Measurements from ENCODE around the gene PEX6. TPM values are rescaled to one million over a fixed set of nuclear protein-coding genes. Genes with fewer than 3 reads are reported as not detected.

PEX6 gene
- total and polyA plus RNA-seq, 2 of the 13 experiments (the other 11 are each of a cell fraction or from before 2014, with no cell fraction given) = 5.1 to 6.7 TPM

DNA sequence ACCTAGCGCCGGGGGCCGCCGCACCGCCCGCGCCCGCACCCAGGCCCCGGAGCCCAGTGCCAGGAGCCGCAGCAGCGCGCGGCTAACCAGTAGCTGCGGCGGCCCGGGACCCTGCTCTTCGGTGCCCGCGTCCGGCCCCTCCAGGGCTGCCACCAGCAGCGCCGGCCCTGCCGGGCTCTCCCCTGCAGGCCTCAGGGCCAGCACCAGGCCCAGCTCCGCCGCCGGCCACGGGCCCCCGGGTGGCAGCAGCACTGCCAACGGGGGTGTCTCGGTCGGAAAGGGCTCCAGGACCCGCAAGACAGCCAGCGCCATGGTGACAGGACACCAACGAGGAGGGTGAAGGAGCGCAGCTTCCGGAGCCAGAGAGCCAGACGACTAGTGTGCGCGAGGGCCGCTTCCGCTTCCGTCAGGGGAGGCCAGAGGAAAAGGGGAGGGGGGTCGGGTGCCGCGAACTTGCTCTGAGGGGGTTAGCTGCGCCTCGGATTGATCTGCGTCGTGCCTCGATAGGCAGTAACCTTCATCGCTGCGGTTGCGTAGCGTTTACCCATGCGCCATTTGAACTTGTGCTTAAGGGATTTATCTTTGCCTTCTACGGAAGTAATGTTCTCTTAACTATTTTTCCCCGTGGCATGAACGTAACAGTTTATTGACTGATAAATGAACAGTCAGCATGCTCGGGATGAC, at the start of gene PEX6 (continued):
- TF ChIP-seq, protein P1, sequence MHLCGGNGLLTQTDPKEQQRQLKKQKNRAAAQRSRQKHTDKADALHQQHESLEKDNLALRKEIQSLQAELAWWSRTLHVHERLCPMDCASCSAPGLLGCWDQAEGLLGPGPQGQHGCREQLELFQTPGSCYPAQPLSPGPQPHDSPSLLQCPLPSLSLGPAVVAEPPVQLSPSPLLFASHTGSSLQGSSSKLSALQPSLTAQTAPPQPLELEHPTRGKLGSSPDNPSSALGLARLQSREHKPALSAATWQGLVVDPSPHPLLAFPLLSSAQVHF (CRISPR knock-in tag; IDR thresholded peaks at IDR 0.05) = no peak
- no peak for TF ChIP-seq KAT2B (IDR thresholded peaks at IDR 0.05; ENCODE audit: borderline replicate concordance, low read depth, low read length)
- TF ChIP-seq HNRNPK (IDR thresholded peaks at IDR 0.05; ENCODE audit: low read depth, low read length, poor library complexity, severe bottlenecking) = peak; percentile 64
- peak; percentile 82 for TF ChIP-seq ZFP82 (CRISPR knock-in tag; IDR thresholded peaks at IDR 0.05; ENCODE audit: borderline replicate concordance)
- TF ChIP-seq CREB1 (IDR thresholded peaks at IDR 0.05) = peak; percentile 69
- TF ChIP-seq CREB1 (CRISPR knock-in tag; IDR thresholded peaks at IDR 0.05) = peak; percentile 78
- TF ChIP-seq ZSCAN31 (CRISPR knock-in tag; IDR thresholded peaks at IDR 0.05; ENCODE audit: low read depth) = peak; percentile 63; the same call in 1 of the 2 replicates
- peak; percentile 92; the same call in 1 of the 2 replicates for TF ChIP-seq ZNF337 (CRISPR knock-in tag; IDR thresholded peaks at IDR 0.05; ENCODE audit: borderline replicate concordance, low read depth)
- peak; percentile 94 for TF ChIP-seq KAT7 (CRISPR knock-in tag; IDR thresholded peaks at IDR 0.05; ENCODE audit: borderline replicate concordance)
- no peak for TF ChIP-seq PAX8 (CRISPR knock-in tag; IDR thresholded peaks at IDR 0.05; ENCODE audit: borderline replicate concordance)
- TF ChIP-seq ZNF883 (CRISPR knock-in tag; IDR thresholded peaks at IDR 0.05; ENCODE audit: not compliant biosample characterization) = peak; percentile 86
- TF ChIP-seq NKX3-1 (CRISPR knock-in tag; IDR thresholded peaks at IDR 0.05) = no peak
- TF ChIP-seq, protein P2, sequence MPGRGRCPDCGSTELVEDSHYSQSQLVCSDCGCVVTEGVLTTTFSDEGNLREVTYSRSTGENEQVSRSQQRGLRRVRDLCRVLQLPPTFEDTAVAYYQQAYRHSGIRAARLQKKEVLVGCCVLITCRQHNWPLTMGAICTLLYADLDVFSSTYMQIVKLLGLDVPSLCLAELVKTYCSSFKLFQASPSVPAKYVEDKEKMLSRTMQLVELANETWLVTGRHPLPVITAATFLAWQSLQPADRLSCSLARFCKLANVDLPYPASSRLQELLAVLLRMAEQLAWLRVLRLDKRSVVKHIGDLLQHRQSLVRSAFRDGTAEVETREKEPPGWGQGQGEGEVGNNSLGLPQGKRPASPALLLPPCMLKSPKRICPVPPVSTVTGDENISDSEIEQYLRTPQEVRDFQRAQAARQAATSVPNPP (CRISPR knock-in tag; IDR thresholded peaks at IDR 0.05) = peak; percentile 43; the same call in 1 of the 2 replicates
- peak; percentile 51; the same call in 1 of the 2 replicates for TF ChIP-seq PPARG (CRISPR knock-in tag; conservative IDR thresholded peaks at IDR 0.05)
- TF ChIP-seq ZNF891 (CRISPR knock-in tag; IDR thresholded peaks at IDR 0.05) = no peak; the same call in 1 of the 2 replicates
- TF ChIP-seq ZMYM4 (CRISPR knock-in tag; IDR thresholded peaks at IDR 0.05) = peak; percentile 76
- TF ChIP-seq ZFYVE20 (CRISPR knock-in tag; IDR thresholded peaks at IDR 0.05; ENCODE audit: borderline replicate concordance, low read depth) = no peak
- TF ChIP-seq, protein P3, sequence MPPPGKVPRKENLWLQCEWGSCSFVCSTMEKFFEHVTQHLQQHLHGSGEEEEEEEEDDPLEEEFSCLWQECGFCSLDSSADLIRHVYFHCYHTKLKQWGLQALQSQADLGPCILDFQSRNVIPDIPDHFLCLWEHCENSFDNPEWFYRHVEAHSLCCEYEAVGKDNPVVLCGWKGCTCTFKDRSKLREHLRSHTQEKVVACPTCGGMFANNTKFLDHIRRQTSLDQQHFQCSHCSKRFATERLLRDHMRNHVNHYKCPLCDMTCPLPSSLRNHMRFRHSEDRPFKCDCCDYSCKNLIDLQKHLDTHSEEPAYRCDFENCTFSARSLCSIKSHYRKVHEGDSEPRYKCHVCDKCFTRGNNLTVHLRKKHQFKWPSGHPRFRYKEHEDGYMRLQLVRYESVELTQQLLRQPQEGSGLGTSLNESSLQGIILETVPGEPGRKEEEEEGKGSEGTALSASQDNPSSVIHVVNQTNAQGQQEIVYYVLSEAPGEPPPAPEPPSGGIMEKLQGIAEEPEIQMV (CRISPR knock-in tag; IDR thresholded peaks at IDR 0.05; ENCODE audit: low read depth) = no peak; the same call in none of the 2 replicates
- no peak for TF ChIP-seq TP53 (CRISPR knock-in tag; conservative IDR thresholded peaks at IDR 0.05)
- peak; percentile 74 for TF ChIP-seq SPEN (CRISPR knock-in tag; IDR thresholded peaks at IDR 0.05; ENCODE audit: low read depth)
- no peak; the same call in 1 of the 2 replicates for TF ChIP-seq ATF7-NPFF (CRISPR knock-in tag; IDR thresholded peaks at IDR 0.05; ENCODE audit: low read depth)
- TF ChIP-seq SUZ12 (IDR thresholded peaks at IDR 0.05; ENCODE audit: low read depth, low read length) = no peak
- TF ChIP-seq, protein P4, sequence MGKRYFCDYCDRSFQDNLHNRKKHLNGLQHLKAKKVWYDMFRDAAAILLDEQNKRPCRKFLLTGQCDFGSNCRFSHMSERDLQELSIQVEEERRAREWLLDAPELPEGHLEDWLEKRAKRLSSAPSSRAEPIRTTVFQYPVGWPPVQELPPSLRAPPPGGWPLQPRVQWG (CRISPR knock-in tag; IDR thresholded peaks at IDR 0.05; ENCODE audit: borderline replicate concordance, low read depth) = no peak
- TF ChIP-seq ZNF33B (CRISPR knock-in tag; IDR thresholded peaks at IDR 0.05) = peak; percentile 83
- TF ChIP-seq ZNF562 (CRISPR knock-in tag; IDR thresholded peaks at IDR 0.05; ENCODE audit: borderline replicate concordance) = no peak
- TF ChIP-seq, protein P5, sequence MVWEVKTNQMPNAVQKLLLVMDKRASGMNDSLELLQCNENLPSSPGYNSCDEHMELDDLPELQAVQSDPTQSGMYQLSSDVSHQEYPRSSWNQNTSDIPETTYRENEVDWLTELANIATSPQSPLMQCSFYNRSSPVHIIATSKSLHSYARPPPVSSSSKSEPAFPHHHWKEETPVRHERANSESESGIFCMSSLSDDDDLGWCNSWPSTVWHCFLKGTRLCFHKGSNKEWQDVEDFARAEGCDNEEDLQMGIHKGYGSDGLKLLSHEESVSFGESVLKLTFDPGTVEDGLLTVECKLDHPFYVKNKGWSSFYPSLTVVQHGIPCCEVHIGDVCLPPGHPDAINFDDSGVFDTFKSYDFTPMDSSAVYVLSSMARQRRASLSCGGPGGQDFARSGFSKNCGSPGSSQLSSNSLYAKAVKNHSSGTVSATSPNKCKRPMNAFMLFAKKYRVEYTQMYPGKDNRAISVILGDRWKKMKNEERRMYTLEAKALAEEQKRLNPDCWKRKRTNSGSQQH (CRISPR knock-in tag; IDR thresholded peaks at IDR 0.05; ENCODE audit: low read depth) = peak; percentile 63; the same call in 1 of the 2 replicates

Measured in HepG2 (cell line).